ENCODE data around the gene WIPI1.

WIPI1 gene

DNA sequence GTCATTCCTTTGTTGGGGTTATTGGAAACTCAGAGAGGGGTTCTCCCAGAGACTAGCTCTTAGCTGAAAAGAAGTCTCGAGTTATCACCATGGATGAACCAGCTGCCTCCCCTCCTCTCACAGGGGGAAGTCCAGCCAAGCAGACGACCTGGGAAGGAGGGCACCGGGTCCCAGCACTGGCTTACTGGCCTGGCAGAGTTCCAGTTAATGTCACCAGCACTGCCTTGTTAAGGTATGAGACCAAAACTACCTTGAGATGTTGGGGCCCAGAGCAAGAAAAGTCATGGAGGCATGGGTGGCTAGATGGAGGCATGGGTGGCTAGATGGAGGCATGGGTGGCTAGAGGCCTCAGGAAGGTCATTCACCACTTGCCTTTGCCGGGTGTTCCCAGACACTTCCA is 72.4 kb downstream of the WIPI1 start:
- H3K9me3 ChIP-seq (ENCODE audit: control insufficient read depth, low read length): no peaks in the 10 kb centered on the region
- H3K9ac ChIP-seq (ENCODE audit: low read length): peak overlapping the region; percentile 62
- H2BK12ac ChIP-seq (ENCODE audit: low read length in 2 of 2): peak overlapping the region; percentile 81 to 99
- H3K4me1 ChIP-seq (ENCODE audit: control insufficient read depth, insufficient read depth, low read depth, low read length): peaks cover 18% of the 10 kb centered on the region
- no peak overlapping the region for H2AFZ ChIP-seq (ENCODE audit: low read depth, low read length)
- H3K79me1 ChIP-seq (replicated peaks; ENCODE audit: low read length, poor library complexity, severe bottlenecking): no peaks in the 10 kb centered on the region
- H3K27ac ChIP-seq (ENCODE audit: low read length, poor library complexity, severe bottlenecking): peak overlapping the region; percentile 25
- H2BK15ac ChIP-seq (ENCODE audit: low read depth, poor library complexity, severe bottlenecking): peak overlapping the region; percentile 1
- peak overlapping the region; percentile 29 for H2BK120ac ChIP-seq (ENCODE audit: low read depth, low read length)
- H3K14ac ChIP-seq (ENCODE audit: low read length in 2 of 2): peak overlapping the region in 1 of 2 experiments; percentile 81
- peak overlapping the region; percentile 71 for H4K91ac ChIP-seq (ENCODE audit: low read length)
- H4K8ac ChIP-seq (ENCODE audit: low read length): peak overlapping the region; percentile 71
- peak; percentile 29 for DNase-seq
- H2AK5ac ChIP-seq (ENCODE audit: low read length, severe bottlenecking): peak overlapping the region; percentile 79
- WGBS: 94% methylated on average over 4 of the region's 4 CpGs
- no peak overlapping the region for H3K4me2 ChIP-seq (ENCODE audit: low read length, poor library complexity, severe bottlenecking)
- H3K36me3 ChIP-seq (ENCODE audit: control insufficient read depth in 1 of 2, insufficient read depth in 2 of 2, low read depth in 1 of 2, low read length in 2 of 2): no peaks in the 10 kb centered on the region
- H3K18ac ChIP-seq (ENCODE audit: low read depth in 1 of 2, low read length in 2 of 2): peak overlapping the region; percentile 70 to 93
- no peak overlapping the region for H2BK5ac ChIP-seq (ENCODE audit: low read depth, low read length, poor library complexity, severe bottlenecking)
- peak overlapping the region; percentile 84 to 96 for H3K4ac ChIP-seq (ENCODE audit: low read depth in 1 of 2, low read length in 2 of 2)
- H3K4me3 ChIP-seq (ENCODE audit: insufficient read depth in 1 of 2, low read depth in 1 of 2, low read length in 2 of 2): no peak overlapping the region
- no peaks in the 10 kb centered on the region for H3K27me3 ChIP-seq (ENCODE audit: control insufficient read depth in 1 of 2, insufficient read depth in 1 of 2, low read length in 2 of 2)
- peak overlapping the region in 1 of 2 experiments; percentile 11 for H3K23ac ChIP-seq (ENCODE audit: low read length in 2 of 2)

DNA sequence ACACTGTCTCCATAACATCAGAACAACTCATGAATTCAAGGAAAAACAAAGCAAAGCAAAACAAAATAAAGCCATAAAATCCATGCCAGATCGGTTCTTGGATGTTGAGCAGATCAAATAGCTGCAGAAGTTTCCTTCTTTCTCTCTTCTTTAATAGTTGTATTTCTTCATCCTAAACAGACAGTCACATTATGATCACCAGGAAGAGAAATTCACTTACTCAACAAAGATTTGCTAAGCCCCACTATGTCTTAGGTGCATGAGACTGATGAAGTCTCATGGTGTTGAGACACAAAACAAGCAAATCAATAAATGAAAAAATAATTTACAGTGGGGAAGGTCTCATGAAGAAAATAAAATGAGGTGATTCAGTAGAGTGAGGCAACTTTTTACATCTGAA is 72.8 kb downstream of the WIPI1 start:
- H3K18ac ChIP-seq (ENCODE audit: low read depth in 1 of 2, low read length in 2 of 2): no peak overlapping the region
- H3K27ac ChIP-seq (ENCODE audit: low read length, poor library complexity, severe bottlenecking): peak overlapping the region; percentile 37
- no peak overlapping the region for H2BK5ac ChIP-seq (ENCODE audit: low read depth, low read length, poor library complexity, severe bottlenecking)
- WGBS: 80% methylated on average over 1 of the region's 1 CpG
- no peak overlapping the region for H2BK12ac ChIP-seq (ENCODE audit: low read length in 2 of 2)
- no peak overlapping the region for H2AFZ ChIP-seq (ENCODE audit: low read depth, low read length)
- no peak overlapping the region for H2BK120ac ChIP-seq (ENCODE audit: low read depth, low read length)
- no peaks in the 10 kb centered on the region for H3K9me3 ChIP-seq (ENCODE audit: control insufficient read depth, low read length)
- H3K23ac ChIP-seq (ENCODE audit: low read length in 2 of 2): no peak overlapping the region
- H4K91ac ChIP-seq (ENCODE audit: low read length): no peak overlapping the region
- H4K8ac ChIP-seq (ENCODE audit: low read length): no peak overlapping the region
- no peak overlapping the region for H3K4me3 ChIP-seq (ENCODE audit: insufficient read depth in 1 of 2, low read depth in 1 of 2, low read length in 2 of 2)
- H2AK5ac ChIP-seq (ENCODE audit: low read length, severe bottlenecking): no peak overlapping the region
- H3K27me3 ChIP-seq (ENCODE audit: control insufficient read depth in 1 of 2, insufficient read depth in 1 of 2, low read length in 2 of 2): no peaks in the 10 kb centered on the region
- no peak overlapping the region for H3K4me2 ChIP-seq (ENCODE audit: low read length, poor library complexity, severe bottlenecking)
- no peak overlapping the region for H2BK15ac ChIP-seq (ENCODE audit: low read depth, poor library complexity, severe bottlenecking)
- no peaks in the 10 kb centered on the region for H3K36me3 ChIP-seq (ENCODE audit: control insufficient read depth in 1 of 2, insufficient read depth in 2 of 2, low read depth in 1 of 2, low read length in 2 of 2)
- no peak overlapping the region for H3K14ac ChIP-seq (ENCODE audit: low read length in 2 of 2)
- no peaks in the 10 kb centered on the region for H3K79me1 ChIP-seq (replicated peaks; ENCODE audit: low read length, poor library complexity, severe bottlenecking)
- no peak for DNase-seq
- no peak overlapping the region for H3K4ac ChIP-seq (ENCODE audit: low read depth in 1 of 2, low read length in 2 of 2)
- H3K9ac ChIP-seq (ENCODE audit: low read length): peak overlapping the region; percentile 62
- H3K4me1 ChIP-seq (ENCODE audit: control insufficient read depth, insufficient read depth, low read depth, low read length): peaks cover 18% of the 10 kb centered on the region

DNA sequence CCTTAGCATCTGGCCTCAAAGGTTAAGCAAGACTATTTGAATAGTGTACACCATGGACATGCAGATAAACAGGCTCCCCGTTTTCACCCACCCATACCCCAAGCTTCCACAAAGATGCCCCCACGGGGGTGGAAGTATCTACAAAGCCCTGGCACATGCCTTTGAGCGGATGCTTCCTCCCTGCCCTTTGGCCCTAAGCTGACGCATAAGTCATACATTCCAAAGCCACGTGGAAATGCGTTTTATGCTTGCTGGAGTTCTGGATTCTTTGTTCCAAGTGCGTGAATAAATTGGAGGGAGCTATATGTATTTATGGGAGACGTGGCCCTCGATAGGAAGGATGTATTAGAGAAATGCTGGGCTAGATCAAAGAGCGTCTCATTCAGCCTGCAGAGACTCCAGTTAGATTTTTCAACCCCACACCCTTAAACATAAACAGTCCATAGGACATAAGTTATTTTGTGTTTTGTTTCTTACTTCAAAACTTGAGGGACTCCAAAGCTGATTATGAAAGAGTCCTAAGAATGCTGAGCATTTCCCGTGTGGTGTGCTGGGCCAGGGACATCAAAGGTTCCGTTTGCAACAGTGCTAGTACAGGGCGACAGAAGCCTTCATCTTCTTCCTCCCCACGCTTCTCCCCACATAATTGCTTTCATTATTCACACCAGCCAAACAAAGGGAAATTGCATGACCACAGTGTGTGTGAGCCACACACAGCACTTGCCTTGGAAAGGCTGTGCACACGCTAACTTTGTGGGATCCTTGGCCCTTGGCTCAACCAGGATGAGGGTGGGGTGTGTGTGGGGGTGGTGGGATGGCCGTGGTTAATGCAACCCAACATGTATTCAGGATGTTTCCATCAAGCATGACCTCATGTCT is 73.6 kb downstream of the WIPI1 start:
- peak overlapping the region; percentile 86 for H4K91ac ChIP-seq (ENCODE audit: low read length)
- H2BK12ac ChIP-seq (ENCODE audit: low read length in 2 of 2): peak overlapping the region; percentile 12 to 84
- H3K36me3 ChIP-seq (ENCODE audit: control insufficient read depth in 1 of 2, insufficient read depth in 2 of 2, low read depth in 1 of 2, low read length in 2 of 2): no peaks in the 10 kb centered on the region
- no peak overlapping the region for H3K4me2 ChIP-seq (ENCODE audit: low read length, poor library complexity, severe bottlenecking)
- H3K27ac ChIP-seq (ENCODE audit: low read length, poor library complexity, severe bottlenecking): peak overlapping the region; percentile 37
- peak overlapping the region; percentile 40 to 88 for H3K18ac ChIP-seq (ENCODE audit: low read depth in 1 of 2, low read length in 2 of 2)
- no peak overlapping the region for H3K23ac ChIP-seq (ENCODE audit: low read length in 2 of 2)
- no peaks in the 10 kb centered on the region for H3K27me3 ChIP-seq (ENCODE audit: control insufficient read depth in 1 of 2, insufficient read depth in 1 of 2, low read length in 2 of 2)
- DNase-seq: peak; percentile 97
- no peaks in the 10 kb centered on the region for H3K79me1 ChIP-seq (replicated peaks; ENCODE audit: low read length, poor library complexity, severe bottlenecking)
- H3K9ac ChIP-seq (ENCODE audit: low read length): peak overlapping the region; percentile 62
- peaks cover 21% of the 10 kb centered on the region for H3K4me1 ChIP-seq (ENCODE audit: control insufficient read depth, insufficient read depth, low read depth, low read length)
- no peaks in the 10 kb centered on the region for H3K9me3 ChIP-seq (ENCODE audit: control insufficient read depth, low read length)
- H3K4ac ChIP-seq (ENCODE audit: low read depth in 1 of 2, low read length in 2 of 2): peak overlapping the region; percentile 20 to 81
- no peak overlapping the region for H2AFZ ChIP-seq (ENCODE audit: low read depth, low read length)
- no peak overlapping the region for H2BK5ac ChIP-seq (ENCODE audit: low read depth, low read length, poor library complexity, severe bottlenecking)
- peak overlapping the region; percentile 90 for H2BK120ac ChIP-seq (ENCODE audit: low read depth, low read length)
- no peak overlapping the region for H3K4me3 ChIP-seq (ENCODE audit: insufficient read depth in 1 of 2, low read depth in 1 of 2, low read length in 2 of 2)
- H4K8ac ChIP-seq (ENCODE audit: low read length): peak overlapping the region; percentile 27
- H3K14ac ChIP-seq (ENCODE audit: low read length in 2 of 2): no peak overlapping the region
- WGBS: 8% methylated on average over 9 of the region's 16 CpGs
- peak overlapping the region; percentile 21 for H2AK5ac ChIP-seq (ENCODE audit: low read length, severe bottlenecking)
- no peak overlapping the region for H2BK15ac ChIP-seq (ENCODE audit: low read depth, poor library complexity, severe bottlenecking)

DNA sequence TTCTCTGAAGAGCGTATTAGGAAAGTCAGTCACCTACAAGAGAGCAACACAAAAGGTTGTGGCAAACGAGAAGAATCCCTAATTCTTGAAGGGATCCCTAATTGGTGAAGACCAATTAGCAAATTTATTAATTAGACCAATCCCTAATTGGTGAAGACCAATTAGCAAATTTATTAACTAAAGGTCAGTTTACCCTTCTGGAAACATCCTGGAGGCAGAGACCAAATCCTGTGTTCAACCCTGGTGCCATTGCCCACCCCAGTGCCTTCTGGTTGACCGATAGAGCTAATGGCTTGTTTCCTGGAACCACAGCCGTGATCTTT is 74.2 kb downstream of the WIPI1 start:
- peaks cover 27% of the 10 kb centered on the region for H3K4me1 ChIP-seq (ENCODE audit: control insufficient read depth, insufficient read depth, low read depth, low read length)
- H2BK120ac ChIP-seq (ENCODE audit: low read depth, low read length): peak overlapping the region; percentile 90
- no peak overlapping the region for H3K4me2 ChIP-seq (ENCODE audit: low read length, poor library complexity, severe bottlenecking)
- no peak overlapping the region for H3K23ac ChIP-seq (ENCODE audit: low read length in 2 of 2)
- WGBS: 52% methylated on average over 4 of the region's 4 CpGs
- H3K18ac ChIP-seq (ENCODE audit: low read depth in 1 of 2, low read length in 2 of 2): peak overlapping the region; percentile 40 to 88
- H3K4me3 ChIP-seq (ENCODE audit: insufficient read depth in 1 of 2, low read depth in 1 of 2, low read length in 2 of 2): no peak overlapping the region
- peak overlapping the region; percentile 37 for H3K27ac ChIP-seq (ENCODE audit: low read length, poor library complexity, severe bottlenecking)
- peak overlapping the region; percentile 71 to 81 for H3K4ac ChIP-seq (ENCODE audit: low read depth in 1 of 2, low read length in 2 of 2)
- no peak overlapping the region for H2BK15ac ChIP-seq (ENCODE audit: low read depth, poor library complexity, severe bottlenecking)
- no peaks in the 10 kb centered on the region for H3K27me3 ChIP-seq (ENCODE audit: control insufficient read depth in 1 of 2, insufficient read depth in 1 of 2, low read length in 2 of 2)
- H2BK12ac ChIP-seq (ENCODE audit: low read length in 2 of 2): peak overlapping the region; percentile 84 to 87
- no peaks in the 10 kb centered on the region for H3K79me1 ChIP-seq (replicated peaks; ENCODE audit: low read length, poor library complexity, severe bottlenecking)
- peak overlapping the region; percentile 64 for H4K91ac ChIP-seq (ENCODE audit: low read length)
- no peak overlapping the region for H2BK5ac ChIP-seq (ENCODE audit: low read depth, low read length, poor library complexity, severe bottlenecking)
- H3K9me3 ChIP-seq (ENCODE audit: control insufficient read depth, low read length): no peaks in the 10 kb centered on the region
- no peak for DNase-seq
- H3K14ac ChIP-seq (ENCODE audit: low read length in 2 of 2): no peak overlapping the region
- H2AFZ ChIP-seq (ENCODE audit: low read depth, low read length): no peak overlapping the region
- H3K9ac ChIP-seq (ENCODE audit: low read length): peak overlapping the region; percentile 11
- H3K36me3 ChIP-seq (ENCODE audit: control insufficient read depth in 1 of 2, insufficient read depth in 2 of 2, low read depth in 1 of 2, low read length in 2 of 2): no peaks in the 10 kb centered on the region
- peak overlapping the region; percentile 21 for H2AK5ac ChIP-seq (ENCODE audit: low read length, severe bottlenecking)
- no peak overlapping the region for H4K8ac ChIP-seq (ENCODE audit: low read length)
